NCI-H82 treated with DMSO at 0.1 percent for 48 hours (cell line): Measurements from ENCODE around the gene SFI1.
"Not testable (repeated sequence)": the region's sequence is repeated elsewhere in the genome, so short reads cannot be mapped to it uniquely, and the experiment has no call there.

Experiments used
- DNase-seq: peaks from one replicate; lab custom pipeline; 2025; ENCODE audit not compliant: unreplicated experiment; lab: John Stamatoyannopoulos, UW

SFI1 gene

DNA sequence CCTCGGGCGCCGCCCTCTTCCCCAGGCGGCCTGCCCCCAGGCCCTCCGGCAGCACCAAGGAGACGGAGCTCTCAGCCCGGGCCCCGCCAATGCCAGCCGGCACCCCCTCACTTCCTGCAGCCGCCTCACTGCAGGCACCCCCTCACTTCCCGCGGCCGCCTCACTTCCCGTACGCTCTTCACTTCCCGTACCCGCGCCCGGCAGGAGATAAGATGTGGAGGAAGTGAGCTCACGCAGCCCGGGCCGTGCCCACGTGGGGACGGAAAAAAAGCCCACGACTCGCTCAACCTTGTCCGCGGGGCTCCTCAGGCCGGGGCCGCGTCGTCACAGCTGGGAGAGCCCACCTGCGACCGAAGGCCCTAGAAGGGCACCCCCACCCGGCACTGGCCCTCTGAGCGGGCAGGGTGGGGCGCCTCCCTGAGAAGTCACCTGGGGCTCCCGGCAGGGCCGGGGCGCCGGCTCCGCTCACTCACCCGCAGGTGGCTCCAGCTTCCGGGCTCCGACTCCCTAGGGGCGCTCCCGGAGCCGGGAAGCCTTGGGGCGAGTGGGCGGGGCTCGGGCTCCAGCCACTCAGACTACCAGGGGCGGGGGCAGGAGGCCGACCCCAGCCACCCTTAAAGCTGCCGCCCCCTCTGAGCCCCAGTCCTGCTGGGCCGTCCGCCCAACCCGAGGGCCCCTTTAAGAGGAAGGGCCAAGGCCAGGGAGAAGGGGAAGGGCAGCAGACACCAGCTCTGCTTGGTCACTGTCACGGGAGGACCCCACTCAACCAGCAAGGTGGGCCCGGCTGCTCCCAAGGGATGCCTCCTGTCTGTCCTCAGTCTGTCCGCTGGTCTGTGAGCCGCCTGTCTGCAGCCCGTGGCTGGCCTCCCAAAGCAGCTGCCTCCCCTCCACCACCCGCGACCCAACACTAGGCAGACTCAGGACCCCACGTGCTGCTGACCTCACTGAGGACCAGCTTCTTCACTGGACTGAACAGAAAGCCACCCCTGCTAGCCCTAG, 134.3 kb downstream of the SFI1 start:
- peak; percentile 52 for DNase-seq

DNA sequence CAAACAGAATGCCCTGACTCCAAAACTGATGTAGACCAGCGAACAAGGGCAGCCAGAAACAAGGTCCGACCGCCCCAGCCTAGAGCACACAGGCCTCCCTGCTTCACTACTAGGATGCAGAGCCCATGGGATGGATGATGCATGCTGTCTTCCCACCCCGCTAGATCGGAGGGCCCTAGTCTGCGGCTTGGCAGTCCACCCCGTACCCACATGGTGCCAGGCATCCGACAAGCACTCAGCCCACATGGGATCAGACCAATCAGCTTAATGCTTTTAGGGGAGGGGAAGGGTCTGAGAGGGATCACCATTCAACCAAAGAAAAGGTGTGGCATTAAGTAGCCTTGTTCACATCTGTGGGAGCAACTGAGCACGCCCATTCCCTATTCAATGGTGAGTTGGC, 135.1 kb downstream of the SFI1 start:
- no peak for DNase-seq

- DNase-seq, result no peak
Measured at GRCh38 chr22:31635638-31636306, 139.4 kb downstream of the SFI1 start.

GRCh38 chr22:31637447-31637890, 141.1 kb downstream of the SFI1 start:
- no peak for DNase-seq

DNA sequence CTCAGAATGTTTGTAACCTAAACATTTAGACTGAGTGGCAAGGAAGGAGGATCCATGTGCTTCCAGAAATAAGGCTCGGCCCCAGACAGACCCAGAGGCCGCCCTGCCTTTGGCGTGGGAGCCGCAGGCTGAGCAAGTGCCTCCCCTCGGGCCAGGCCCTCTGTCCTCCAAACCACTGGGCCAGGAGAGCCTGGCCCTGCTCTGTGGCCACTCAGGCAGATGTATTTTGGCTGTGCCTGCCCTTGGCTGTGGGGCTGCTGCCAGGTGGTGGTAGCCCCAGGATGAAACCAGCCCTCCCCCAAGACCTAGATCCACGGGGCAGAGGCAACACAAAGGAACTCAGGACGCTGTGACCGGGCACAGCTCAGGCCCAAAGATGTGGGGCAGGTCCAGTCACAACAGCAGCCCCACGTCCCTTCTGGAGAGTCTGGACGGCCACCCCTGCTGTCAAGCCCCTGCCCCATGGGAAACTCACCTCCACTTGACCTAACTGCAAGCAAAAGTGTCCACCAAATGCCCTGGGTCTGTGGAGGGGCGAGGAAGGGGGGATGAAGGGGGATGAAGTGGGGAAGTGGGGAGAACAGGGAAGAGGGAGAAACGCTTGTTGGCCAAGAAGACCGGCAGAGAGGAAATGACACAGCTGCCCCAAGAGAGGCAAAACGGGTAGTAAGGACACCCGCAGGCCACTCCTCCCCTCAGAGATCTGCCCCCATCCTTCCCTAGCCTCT, 141.7 kb downstream of the SFI1 start:
- no peak for DNase-seq

GRCh38 chr22:31639436-31640039, 143.2 kb downstream of the SFI1 start:
- DNase-seq, result no peak

DNA sequence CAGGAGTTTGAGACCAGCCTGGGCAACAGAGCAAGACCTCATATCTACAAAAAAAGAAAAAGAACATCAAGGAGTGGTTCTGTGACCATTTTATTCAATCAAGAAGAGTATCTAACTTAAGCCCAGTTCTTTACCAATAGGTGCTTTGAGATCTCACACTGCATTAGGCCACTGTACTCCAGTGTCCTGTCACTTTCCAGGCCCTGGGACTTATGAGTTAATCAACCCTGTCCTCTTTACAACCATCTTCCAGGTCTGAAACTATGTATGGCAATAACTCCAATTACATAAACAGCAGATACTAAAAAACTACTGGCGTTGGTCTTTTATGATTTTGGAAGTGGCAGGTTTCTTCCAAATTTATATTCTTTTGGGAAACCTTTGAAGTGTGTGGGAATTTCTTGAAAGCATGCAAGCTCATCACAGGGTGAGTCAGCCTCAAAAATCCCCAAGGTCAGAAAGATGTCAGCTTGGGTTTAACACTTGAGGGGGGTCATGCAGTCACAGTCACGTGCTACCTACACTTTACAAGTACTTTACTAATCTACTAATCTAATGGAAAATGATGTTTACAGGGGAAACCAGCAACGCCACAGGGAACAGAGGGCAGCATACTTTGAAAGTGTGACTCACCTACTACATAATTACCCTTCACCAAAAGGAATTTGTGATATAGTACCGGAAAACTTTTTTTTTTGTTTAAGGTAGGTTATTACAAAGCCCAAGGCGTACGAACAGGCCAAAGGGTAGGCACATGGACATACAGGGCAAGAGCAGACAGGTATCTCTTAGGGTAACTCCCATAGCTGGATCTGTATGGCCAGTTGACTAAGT, 150.1 kb downstream of the SFI1 start:
- no peak for DNase-seq

GRCh38 chr22:31647066-31647465, 150.7 kb downstream of the SFI1 start:
- no peak for DNase-seq

GRCh38 chr22:31647523-31648320, 151.4 kb downstream of the SFI1 start:
- DNase-seq, result no peak

- DNase-seq, result no peak
Measured at GRCh38 chr22:31650391-31650790, 154.1 kb downstream of the SFI1 start.

DNA sequence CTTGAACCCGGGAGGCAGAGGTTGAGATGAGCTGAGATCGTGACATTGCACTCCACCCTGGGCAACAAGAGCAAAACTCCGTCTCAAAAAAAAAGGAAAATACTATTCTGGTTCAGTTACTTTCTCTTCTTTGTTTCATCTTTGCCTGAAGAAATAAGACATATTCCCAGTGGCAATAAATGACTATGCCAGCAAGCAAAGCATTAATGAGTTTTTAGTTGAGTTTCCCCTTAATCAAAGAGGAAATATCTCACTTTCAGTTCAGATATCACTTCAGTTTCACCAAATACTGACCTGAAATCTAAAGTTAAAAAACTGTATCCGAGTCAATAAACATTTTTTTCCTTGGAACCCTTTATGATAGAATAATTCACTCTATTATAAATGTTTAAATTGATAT, 155.3 kb downstream of the SFI1 start:
- no peak for DNase-seq

DNA sequence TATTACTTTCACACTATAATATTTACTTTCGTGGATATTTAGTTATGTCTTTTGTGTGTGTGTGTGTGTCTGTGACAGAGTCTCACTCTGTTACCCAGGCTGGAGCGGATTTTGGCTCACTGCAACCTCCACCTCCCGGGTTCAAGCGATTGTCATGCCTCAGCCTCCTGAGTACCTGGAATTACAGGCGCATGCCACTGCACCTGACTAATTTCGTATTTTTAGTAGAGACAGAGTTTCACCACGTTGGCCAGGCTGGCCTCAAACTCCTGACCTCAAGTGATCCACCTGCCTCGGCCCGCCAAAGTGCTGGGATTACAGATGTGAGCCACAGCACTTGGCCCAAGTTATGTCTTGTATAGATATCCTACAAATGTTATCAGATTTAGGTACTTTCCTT, 155.8 kb downstream of the SFI1 start:
- no peak for DNase-seq

- DNase-seq, result no peak
Measured at GRCh38 chr22:31652911-31653684, 156.8 kb downstream of the SFI1 start.

DNA sequence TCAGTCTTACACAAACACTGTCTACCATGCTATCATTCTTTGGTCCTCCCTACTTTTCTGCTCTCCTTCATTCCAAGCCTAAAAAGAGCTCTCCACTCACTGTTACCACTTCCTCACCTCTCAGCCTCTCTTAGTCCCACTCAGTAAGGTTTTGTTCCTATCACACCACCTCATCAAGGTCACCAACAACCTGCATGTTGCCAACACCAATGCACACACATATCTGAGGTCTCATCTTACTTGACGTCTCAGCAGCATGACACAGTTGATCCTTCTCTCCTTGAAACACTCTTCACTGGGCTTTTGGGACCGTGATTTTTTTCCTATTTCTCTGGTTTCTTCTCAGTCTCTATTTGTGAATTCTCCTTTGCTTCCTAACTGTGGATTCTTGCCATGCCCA, 157.6 kb downstream of the SFI1 start:
- DNase-seq, result no peak

GRCh38 chr22:31654408-31654807, 158.1 kb downstream of the SFI1 start:
- no peak for DNase-seq

GRCh38 chr22:31659246-31659645, 162.9 kb downstream of the SFI1 start:
- no peak for DNase-seq

DNA sequence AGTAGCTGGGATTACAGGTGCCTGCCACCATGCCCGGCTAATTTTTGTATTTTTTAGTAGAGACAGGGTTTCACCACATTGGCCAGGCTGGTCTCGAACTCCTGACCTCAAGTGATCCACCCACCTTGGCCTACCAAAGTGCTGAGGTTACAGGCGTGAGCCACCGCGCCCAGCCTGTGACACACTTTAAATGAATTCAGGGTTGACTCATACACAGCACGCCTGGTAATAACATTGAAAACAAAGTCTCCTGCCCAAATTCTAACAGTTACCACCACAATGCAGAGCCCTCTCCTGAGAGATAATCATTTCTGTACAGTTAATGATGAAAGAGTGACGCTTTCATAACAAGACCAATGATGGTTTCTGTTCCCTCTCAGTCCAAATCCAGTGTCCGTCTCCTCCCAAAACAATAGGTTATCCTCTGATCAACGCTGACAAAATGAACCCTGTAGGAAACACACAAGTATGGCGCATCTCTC, 164.6 kb downstream of the SFI1 start:
- DNase-seq, result not testable (repeated sequence)

DNA sequence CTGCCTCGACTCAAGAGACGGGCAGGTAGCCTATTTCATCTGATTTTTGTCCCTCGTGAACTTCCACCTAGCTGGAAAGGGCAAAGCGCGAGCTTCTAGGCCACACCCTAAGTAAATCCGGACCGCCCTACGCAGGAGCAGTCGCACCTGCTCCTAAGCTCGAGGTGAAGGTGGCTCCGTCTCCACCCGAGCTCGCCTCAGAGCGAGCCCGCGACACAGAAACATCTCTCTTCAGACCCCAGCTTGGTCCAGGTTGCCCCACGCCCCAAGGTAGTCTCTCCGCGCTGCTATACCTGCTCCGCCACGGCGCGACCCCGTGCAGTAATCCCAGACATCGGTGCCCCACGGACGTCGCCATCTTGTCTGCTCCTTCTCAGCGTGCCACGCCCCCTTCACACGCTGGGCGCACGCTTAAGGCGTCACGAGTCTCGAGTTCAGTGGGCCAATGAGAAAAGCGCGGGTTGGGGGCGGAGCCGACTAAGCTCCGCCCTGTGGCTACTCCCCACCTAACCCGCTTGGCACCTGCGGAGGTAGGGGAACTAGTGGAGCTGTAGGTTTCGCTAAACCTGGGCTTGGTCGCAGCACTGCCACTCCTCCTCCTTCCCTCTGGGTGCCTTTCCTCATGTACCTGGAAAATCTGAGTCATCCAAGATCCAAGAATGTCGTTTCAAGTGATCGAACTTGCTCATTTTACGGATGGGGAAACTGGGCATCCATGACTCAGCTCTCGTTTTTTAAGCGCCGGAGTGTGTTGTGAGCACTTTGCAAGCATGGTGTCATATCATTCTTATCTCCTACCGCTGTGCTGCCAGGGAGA, 165.7 kb downstream of the SFI1 start, which contains the start of gene PISD:
PISD (minus strand) TSS at position 365 of the 817 bp plus-strand sequence; CDS start at position 358, 7 bp downstream.
- DNase-seq, result peak; percentile 80
